ENCODE results near the gene ABCC1.
A peak's percentile ranks its signal among the peaks of the same experiment; 100 is the strongest.

ABCC1 gene

DNA sequence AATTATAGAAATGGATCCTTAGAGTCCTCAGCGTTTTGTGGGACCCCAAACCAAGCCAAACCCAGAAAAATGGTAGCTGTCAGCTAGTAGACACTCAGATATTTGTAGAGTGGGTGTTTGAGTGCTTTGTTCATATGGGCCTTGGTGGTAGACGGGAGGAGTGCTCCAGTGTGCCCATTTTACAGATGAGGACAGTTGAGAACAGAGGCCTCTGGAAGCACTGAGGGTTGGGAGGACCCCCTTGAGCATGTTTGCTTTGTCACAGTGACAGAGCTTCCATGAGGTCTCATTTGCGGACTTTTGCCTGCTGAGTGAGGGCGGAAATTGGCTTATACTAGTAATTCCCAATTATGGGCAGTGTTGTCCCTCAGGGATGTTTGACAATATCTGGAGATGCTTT lies 162.2 kb downstream of the ABCC1 start:
- TF ChIP-seq, protein P1, sequence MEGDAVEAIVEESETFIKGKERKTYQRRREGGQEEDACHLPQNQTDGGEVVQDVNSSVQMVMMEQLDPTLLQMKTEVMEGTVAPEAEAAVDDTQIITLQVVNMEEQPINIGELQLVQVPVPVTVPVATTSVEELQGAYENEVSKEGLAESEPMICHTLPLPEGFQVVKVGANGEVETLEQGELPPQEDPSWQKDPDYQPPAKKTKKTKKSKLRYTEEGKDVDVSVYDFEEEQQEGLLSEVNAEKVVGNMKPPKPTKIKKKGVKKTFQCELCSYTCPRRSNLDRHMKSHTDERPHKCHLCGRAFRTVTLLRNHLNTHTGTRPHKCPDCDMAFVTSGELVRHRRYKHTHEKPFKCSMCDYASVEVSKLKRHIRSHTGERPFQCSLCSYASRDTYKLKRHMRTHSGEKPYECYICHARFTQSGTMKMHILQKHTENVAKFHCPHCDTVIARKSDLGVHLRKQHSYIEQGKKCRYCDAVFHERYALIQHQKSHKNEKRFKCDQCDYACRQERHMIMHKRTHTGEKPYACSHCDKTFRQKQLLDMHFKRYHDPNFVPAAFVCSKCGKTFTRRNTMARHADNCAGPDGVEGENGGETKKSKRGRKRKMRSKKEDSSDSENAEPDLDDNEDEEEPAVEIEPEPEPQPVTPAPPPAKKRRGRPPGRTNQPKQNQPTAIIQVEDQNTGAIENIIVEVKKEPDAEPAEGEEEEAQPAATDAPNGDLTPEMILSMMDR (conservative IDR thresholded peaks at IDR 0.05; ENCODE audit: low read depth): no peak

DNA sequence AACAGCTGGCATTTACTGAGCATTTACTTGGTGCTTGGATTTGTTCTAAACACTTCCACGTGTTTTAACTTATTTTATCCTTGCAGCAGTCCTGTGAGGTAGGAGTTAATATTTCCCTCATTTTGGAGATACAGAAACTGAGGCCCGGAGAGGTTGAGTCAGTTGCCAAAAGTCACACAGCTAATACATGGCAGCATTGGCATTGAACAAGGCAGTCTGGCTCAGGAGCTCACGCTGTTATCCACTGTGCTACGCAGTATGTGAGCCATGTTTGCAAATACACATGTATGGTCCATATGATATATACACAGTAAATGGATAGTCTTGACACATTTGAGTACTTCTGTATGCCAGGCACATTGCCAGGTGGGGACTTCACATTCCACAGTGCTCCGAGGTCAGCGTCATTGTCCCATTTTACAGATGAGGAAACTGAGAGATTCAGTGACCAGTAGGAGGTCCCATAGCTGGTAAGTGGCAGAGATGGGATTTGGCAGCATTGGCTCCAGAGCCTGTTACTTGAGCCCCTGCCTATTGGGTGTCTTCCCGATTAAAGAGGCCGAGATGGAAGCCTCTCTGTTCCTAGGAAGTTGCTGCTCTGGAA lies 163.1 kb downstream of the ABCC1 start:
- no peak for DNase-seq (ENCODE audit: low spot score)
- POLR2A ChIA-PET (ENCODE audit: low non-redundant PET): no interaction called here
- TF ChIP-seq, protein P1 (conservative IDR thresholded peaks at IDR 0.05; ENCODE audit: low read depth): no peak
- CTCF ChIA-PET: no interaction called here
- H3K27ac ChIP-seq: no peak overlapping the region

More for the DNA sequence above, 162.2 kb downstream of the ABCC1 start:
- no peak overlapping the region for H3K27ac ChIP-seq
- CTCF ChIA-PET: interaction anchor here (0.5 to 0.7 kb wide), 2 partner anchors 1275 to 1556 kb away, joined by 4 read pairs; no protein-coding TSS in a partner anchor
- POLR2A ChIA-PET (ENCODE audit: low non-redundant PET): no interaction called here
- no peak for DNase-seq (ENCODE audit: low spot score)

DNA sequence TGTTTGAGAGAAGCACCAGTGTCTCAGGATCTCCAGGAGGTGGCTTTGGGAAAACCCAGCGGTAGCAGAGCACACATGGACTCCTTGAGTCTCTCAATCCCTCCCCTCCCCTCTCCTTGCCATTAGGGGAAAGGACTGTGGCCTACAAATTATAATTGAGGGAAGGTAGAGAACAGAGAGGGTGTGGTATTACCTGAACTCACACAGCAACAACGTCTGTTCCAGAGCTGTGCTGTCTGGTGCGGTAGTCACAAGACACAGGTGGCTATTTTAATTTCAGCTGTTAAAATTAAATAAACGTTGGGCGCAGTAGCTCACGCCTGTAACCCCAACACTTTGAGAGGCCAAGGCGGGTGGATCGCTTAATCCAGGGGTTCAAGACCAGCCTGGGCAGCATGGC lies 163.7 kb downstream of the ABCC1 start:
- no peak for DNase-seq (ENCODE audit: low spot score)
- ChIA-PET CTCF (no interaction called here), POLR2A (ENCODE audit: low non-redundant PET) (no interaction called here)

GRCh38 chr16:16116841-16117240 lies 167.4 kb downstream of the ABCC1 start:
- CTCF ChIA-PET: no interaction called here
- TF ChIP-seq, protein P1 (conservative IDR thresholded peaks at IDR 0.05; ENCODE audit: low read depth): no peak
- H3K27ac ChIP-seq: no peak overlapping the region
- POLR2A ChIA-PET (ENCODE audit: low non-redundant PET): no interaction called here
- no peak for DNase-seq (ENCODE audit: low spot score)

More for the DNA sequence above, 163.7 kb downstream of the ABCC1 start:
- no peak overlapping the region for H3K27ac ChIP-seq
- TF ChIP-seq, protein P1 (conservative IDR thresholded peaks at IDR 0.05; ENCODE audit: low read depth): no peak

- H3K27ac ChIP-seq: no peak overlapping the region
- TF ChIP-seq, protein P1 (conservative IDR thresholded peaks at IDR 0.05; ENCODE audit: low read depth): no peak
- CTCF ChIA-PET: no interaction called here
- DNase-seq (ENCODE audit: low spot score): no peak
- POLR2A ChIA-PET (ENCODE audit: low non-redundant PET): no interaction called here
Observed at GRCh38 chr16:16118337-16118736, 168.9 kb downstream of the ABCC1 start.

DNA sequence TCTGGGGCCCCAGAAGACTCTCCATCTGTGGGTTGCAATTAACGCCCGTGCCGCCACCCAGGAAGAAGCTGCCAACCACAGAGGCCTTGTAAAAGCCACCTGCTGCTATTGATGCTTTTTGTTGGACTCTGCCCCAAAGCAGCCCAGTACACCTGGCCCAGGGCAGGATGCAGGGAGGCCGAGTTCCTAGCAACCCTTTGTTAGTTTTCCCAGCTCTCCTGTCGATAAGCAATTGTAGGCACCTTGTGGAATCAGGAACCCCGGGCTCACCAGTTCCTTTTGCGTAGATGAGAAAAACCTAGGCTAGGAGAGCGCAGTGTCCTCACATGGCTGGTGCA lies 170.6 kb downstream of the ABCC1 start:
- ChIA-PET POLR2A (ENCODE audit: low non-redundant PET) (no interaction called here), CTCF (no interaction called here)
- H3K27ac ChIP-seq: peak overlapping the region; percentile 49
- no peak for DNase-seq (ENCODE audit: low spot score)
- TF ChIP-seq, protein P1 (conservative IDR thresholded peaks at IDR 0.05; ENCODE audit: low read depth): no peak
